22Rv1 (cell line): ENCODE results near the gene LOXL4.

Experiments used
- H3K27ac ChIP-seq: fragments of 450-650 bp; 2 replicates; pipeline ENCODE4 v1.5.1; 2017
- ZFX ChIP-seq: fragments of 450-650 bp; IDR thresholded peaks from 2 replicates; pipeline ENCODE4 v1.6.1; 2017; ENCODE audit warnings: antibody characterized with exemption, borderline replicate concordance
- TF ChIP-seq, protein P1 (sequence below): fragments of 450-650 bp; IDR thresholded peaks from 2 replicates; pipeline ENCODE4 v1.5.1; 2017; ENCODE audit warnings: mild to moderate bottlenecking

The LOXL4 gene

GRCh38 chr10:98267894-98268693 lies at the start of gene LOXL4:
TSS of gene LOXL4 (minus strand) at chr10:98268194. CDS start at chr10:98263019, 5,175 bp downstream.
- TF ChIP-seq, protein P1, sequence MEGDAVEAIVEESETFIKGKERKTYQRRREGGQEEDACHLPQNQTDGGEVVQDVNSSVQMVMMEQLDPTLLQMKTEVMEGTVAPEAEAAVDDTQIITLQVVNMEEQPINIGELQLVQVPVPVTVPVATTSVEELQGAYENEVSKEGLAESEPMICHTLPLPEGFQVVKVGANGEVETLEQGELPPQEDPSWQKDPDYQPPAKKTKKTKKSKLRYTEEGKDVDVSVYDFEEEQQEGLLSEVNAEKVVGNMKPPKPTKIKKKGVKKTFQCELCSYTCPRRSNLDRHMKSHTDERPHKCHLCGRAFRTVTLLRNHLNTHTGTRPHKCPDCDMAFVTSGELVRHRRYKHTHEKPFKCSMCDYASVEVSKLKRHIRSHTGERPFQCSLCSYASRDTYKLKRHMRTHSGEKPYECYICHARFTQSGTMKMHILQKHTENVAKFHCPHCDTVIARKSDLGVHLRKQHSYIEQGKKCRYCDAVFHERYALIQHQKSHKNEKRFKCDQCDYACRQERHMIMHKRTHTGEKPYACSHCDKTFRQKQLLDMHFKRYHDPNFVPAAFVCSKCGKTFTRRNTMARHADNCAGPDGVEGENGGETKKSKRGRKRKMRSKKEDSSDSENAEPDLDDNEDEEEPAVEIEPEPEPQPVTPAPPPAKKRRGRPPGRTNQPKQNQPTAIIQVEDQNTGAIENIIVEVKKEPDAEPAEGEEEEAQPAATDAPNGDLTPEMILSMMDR, result no peak
- no peak for TF ChIP-seq ZFX
- no peak within 1 kb of the TSS for H3K27ac ChIP-seq

DNA sequence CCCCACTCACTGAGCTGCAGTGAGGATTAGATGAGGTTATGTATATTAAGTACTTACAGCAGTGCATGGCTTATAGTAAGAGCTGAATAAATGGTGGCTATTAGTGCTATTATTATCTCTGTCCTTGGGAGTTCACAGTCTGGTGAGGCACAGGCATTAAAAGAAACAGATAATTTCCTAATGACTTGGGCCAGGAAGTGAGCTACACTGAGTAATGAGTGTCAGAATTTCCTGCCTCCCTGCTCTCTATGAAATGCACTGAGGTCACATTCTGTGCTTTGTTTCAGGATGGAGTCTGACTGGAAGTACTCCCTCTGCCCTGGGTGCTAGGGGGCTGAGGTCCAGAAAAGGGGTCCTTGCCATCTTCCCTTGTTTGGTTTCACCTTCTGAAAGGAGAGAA lies 48.7 kb upstream of the LOXL4 start:
- H3K27ac ChIP-seq, result no peak overlapping the region
- TF ChIP-seq, protein P1, result no peak
- no peak for TF ChIP-seq ZFX

- TF ChIP-seq ZFX, result no peak
- TF ChIP-seq, protein P1, result no peak
- H3K27ac ChIP-seq, result no peak overlapping the region
Observed at GRCh38 chr10:98316170-98316569, 48.2 kb upstream of the LOXL4 start.

GRCh38 chr10:98314532-98315284 lies 46.7 kb upstream of the LOXL4 start:
- TF ChIP-seq ZFX, result no peak
- TF ChIP-seq, protein P1, result no peak

GRCh38 chr10:98313598-98313997 lies 45.6 kb upstream of the LOXL4 start:
- TF ChIP-seq, protein P1, result no peak
- TF ChIP-seq ZFX, result no peak
- H3K27ac ChIP-seq, result no peak overlapping the region

More at GRCh38 chr10:98314532-98315284, 46.7 kb upstream of the LOXL4 start:
- no peak overlapping the region for H3K27ac ChIP-seq

DNA sequence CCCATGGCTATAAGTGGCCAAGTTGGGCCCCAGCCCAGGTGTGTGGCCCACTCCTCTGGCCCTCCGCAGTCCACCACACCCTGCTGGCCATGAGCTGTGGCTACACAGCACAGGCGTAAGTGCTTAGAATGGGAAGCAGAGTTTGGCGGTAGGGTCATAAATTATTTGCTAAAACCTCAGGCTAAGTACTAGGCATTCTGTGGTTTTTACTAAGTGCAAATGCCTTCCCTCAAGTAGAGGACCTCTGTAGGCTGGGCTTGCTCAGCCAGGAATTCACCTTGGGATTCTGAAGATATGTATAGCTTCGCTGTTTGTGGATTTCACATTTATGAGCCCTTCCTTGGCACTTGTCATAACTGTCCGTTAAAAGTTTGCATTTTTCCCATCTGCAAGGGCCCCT lies 44.8 kb upstream of the LOXL4 start:
- H3K27ac ChIP-seq, result no peak overlapping the region
- no peak for TF ChIP-seq ZFX
- TF ChIP-seq, protein P1, result no peak

DNA sequence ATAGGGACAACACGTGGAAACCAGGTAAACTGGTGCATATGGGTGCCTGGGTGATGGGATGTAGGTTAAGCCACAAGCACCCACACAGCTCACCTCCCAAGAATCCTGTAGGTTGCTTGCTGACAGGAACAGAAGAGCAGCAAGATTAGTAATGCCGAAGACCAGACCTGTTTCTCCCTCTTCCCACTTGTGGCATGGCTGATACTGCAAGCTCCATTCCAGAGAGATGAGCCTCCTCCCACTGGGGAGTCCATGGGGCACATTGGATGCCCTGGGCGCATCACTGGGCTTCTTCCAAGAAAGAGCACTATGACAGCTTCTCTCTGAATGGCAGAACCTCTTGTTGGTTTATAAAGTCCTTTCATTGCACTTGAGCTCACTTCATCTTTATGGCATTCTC lies 44.4 kb upstream of the LOXL4 start:
- no peak overlapping the region for H3K27ac ChIP-seq
- no peak for TF ChIP-seq ZFX
- TF ChIP-seq, protein P1, result no peak
